Pancreas (tissue), 10 donors: ENCODE results near the gene NUP214. TPM values are rescaled to one million over a fixed set of nuclear protein-coding genes. Genes with fewer than 3 reads are reported as not detected.

Experiments used
- ATAC-seq, 4 donors: fragments of 200-7000 bp; cut with Tn5 transposase; one replicate each; pipeline versions ENCODE4 v1.8.0 to v1.9.1; 2020; ENCODE audit warnings: mild to moderate bottlenecking in 4 of 4, moderate library complexity in 4 of 4
- DNase-seq, 6 donors: peaks; one replicate each; pipeline ENCODE4 v3.0.0-alpha.2; 2020
- FAIRE-seq: peaks from 2 replicates; lab custom pipeline; 2012; peaks lifted over from hg19 to GRCh38; lab: Jason Lieb, UNC
- H3K27ac ChIP-seq, 4 donors: fragments of 200-600 bp; sonication (generic); 1 replicate in 3 of 4; 2 replicates in 1 of 4; pipeline versions ENCODE4 v1.5.0 to v1.8.0; 2020
- H3K27me3 ChIP-seq, 4 donors: fragments of 200-600 bp; one replicate each; pipeline ENCODE4 v1.8.0; 2021
- H3K36me3 ChIP-seq, 3 donors: fragments of 200-600 bp; sonication (generic) in 1 of 3; one replicate each; pipeline versions ENCODE4 v1.5.0 to v1.8.0; 2020 to 2021
- H3K4me1 ChIP-seq, 3 donors: fragments of 200-600 bp; one replicate each; pipeline ENCODE4 v1.8.0; 2021
- H3K4me3 ChIP-seq, 4 donors: fragments of 200-600 bp; sonication (generic) in 2 of 4; one replicate each; pipeline versions ENCODE4 v1.5.0 to v1.8.0; 2020 to 2021
- H3K9me3 ChIP-seq, 4 donors: fragments of 200-600 bp; one replicate each; pipeline ENCODE4 v1.8.0; 2021
- WGBS, 2 donors: extraction: QIAGEN DNeasy Blood & Tissue Kit; methylation state at CpG; one replicate each; pipeline ENCODE4 v1.1.7; 2013; 5-methylcytosine and 5-hydroxymethylcytosine counted together
- intact Hi-C, 3 donors: fragments of 100-400 bp; cut with DNase I; formaldehyde crosslinking; loops; one replicate each; pipeline versions ENCODE4 v1.11.1 to v1.14.2; 2022
- polyA plus RNA-seq, 2 donors: library from polyadenylated mRNA; stranded (reverse); fragments of 200-250 nt; gene quantifications; one replicate each; pipeline ENCODE4 v1.2.3, GENCODE V29; 2013
- total RNA-seq, 6 donors: library from RNA; stranded (reverse); fragmentation: NEBNext Ultra II Directional in 4 of 6; extraction: Animal tissue kit (Norgen Biotek cat#: 25700) in 4 of 6; gene quantifications; one replicate each; pipeline versions ENCODE4 v1.2.1 to v1.2.4, GENCODE V29; 2021 to 2023
- TF ChIP-seq, protein P1 (sequence below), 4 donors: fragments of 200-600 bp; sonication (generic) in 3 of 4; IDR thresholded peaks; one replicate each; pipeline versions ENCODE4 v1.5.0 to v1.8.0; 2021; ENCODE audit warnings: antibody characterized with exemption in 4 of 4
- donor health status: healthy with polysubstance abuse.
- donor health status: DM: no; HTN: no; CAD: no; lungs with moderate emphysema.
- donor health status: DM: no; HTN: no; CAD: no.
- donor health status: control.
- donor health status: control.
- donor health status: Bipolar disorder and iron deficiency.
- donor health status: DM: yes; HTN: yes; CAD: no.
- donor health status: DM: no; HTN: no; CAD: no.
- donor health status: DM: no; HTN: no; CAD: no.
- donor health status: DM: yes; HTN: yes; CAD: no.

The NUP214 gene
- total and polyA plus RNA-seq, 8 donors = 24.3 to 38.3 (median 27.8) TPM

DNA sequence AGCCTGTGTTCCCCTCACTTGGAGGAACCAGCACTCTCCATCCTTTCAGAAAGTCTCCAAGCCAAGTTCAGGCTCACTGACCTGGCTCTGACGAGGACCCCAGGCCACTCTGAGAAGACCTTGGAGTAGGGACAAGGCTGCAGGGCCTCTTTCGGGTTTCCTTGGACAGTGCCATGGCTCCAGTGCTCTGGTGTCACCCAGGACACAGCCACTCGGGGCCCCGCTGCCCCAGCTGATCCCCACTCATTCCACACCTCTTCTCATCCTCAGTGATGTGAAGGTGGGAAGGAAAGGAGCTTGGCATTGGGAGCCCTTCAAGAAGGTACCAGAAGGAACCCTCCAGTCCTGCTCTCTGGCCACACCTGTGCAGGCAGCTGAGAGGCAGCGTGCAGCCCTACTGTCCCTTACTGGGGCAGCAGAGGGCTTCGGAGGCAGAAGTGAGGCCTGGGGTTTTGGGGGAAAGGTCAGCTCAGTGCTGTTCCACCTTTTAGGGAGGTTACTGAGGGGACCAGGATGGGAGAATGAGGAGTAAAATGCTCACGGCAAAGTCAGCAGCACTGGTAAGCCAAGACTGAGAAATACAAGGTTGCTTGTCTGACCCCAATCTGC lies 4.7 kb upstream of the NUP214 start:
- Histone ChIP-seq H3K27me3 (no peaks in the 10 kb centered on the region), H3K36me3 (no peaks in the 10 kb centered on the region), H3K9me3 (no peaks in the 10 kb centered on the region), H3K4me3 (no peak overlapping the region), H3K27ac (no peak overlapping the region), H3K4me1 (no peaks in the 10 kb centered on the region)
- ATAC-seq (no peak), DNase-seq (no peak), FAIRE-seq (no peak)
- 89 to 91% methylated on average over 7 of the region's 7 CpGs for WGBS, 2 donors
- intact Hi-C loops = no loop called here
- TF ChIP-seq, protein P1, sequence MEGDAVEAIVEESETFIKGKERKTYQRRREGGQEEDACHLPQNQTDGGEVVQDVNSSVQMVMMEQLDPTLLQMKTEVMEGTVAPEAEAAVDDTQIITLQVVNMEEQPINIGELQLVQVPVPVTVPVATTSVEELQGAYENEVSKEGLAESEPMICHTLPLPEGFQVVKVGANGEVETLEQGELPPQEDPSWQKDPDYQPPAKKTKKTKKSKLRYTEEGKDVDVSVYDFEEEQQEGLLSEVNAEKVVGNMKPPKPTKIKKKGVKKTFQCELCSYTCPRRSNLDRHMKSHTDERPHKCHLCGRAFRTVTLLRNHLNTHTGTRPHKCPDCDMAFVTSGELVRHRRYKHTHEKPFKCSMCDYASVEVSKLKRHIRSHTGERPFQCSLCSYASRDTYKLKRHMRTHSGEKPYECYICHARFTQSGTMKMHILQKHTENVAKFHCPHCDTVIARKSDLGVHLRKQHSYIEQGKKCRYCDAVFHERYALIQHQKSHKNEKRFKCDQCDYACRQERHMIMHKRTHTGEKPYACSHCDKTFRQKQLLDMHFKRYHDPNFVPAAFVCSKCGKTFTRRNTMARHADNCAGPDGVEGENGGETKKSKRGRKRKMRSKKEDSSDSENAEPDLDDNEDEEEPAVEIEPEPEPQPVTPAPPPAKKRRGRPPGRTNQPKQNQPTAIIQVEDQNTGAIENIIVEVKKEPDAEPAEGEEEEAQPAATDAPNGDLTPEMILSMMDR (IDR thresholded peaks at IDR 0.05) = no peak

- Histone ChIP-seq H3K4me3 (no peak overlapping the region), H3K36me3 (no peaks in the 10 kb centered on the region), H3K4me1 (no peaks in the 10 kb centered on the region), H3K27ac (no peak overlapping the region), H3K27me3 (no peaks in the 10 kb centered on the region), H3K9me3 (no peaks in the 10 kb centered on the region)
- ATAC-seq = no peak
- WGBS, 2 donors = 55 to 70% methylated on average over 2 of the region's 2 CpGs
- DNase-seq = no peak
- FAIRE-seq = no peak
- TF ChIP-seq, protein P1 (IDR thresholded peaks at IDR 0.05) = no peak
- intact Hi-C loops = no loop called here
Observed at GRCh38 chr9:131121346-131121745, 4.0 kb upstream of the NUP214 start.

GRCh38 chr9:131122158-131122557 lies 3.2 kb upstream of the NUP214 start:
- H3K9me3 ChIP-seq = no peaks in the 10 kb centered on the region
- no peaks in the 10 kb centered on the region for H3K27me3 ChIP-seq
- TF ChIP-seq, protein P1 (IDR thresholded peaks at IDR 0.05) = no peak
- H3K27ac ChIP-seq = no peak overlapping the region
- no peak for DNase-seq
- ATAC-seq = no peak
- intact Hi-C loops = no loop called here
- 76 to 80% methylated on average over 2 of the region's 2 CpGs for WGBS, 2 donors
- no peaks in the 10 kb centered on the region for H3K36me3 ChIP-seq
- FAIRE-seq = no peak
- no peaks in the 10 kb centered on the region for H3K4me1 ChIP-seq
- no peak overlapping the region for H3K4me3 ChIP-seq

DNA sequence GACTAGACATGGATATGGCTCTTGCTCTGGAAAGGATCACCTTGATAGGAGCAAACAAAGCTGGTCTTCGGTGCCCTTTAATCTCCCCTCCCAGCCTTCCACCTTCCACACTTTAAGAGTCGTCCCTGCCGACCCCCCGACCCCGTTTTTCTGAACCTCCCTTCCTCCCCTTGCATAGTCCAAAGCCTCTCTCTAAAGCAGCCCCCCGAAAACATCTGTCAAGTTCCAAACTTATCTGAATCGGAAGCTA lies 423 bp upstream of the NUP214 start:
- TF ChIP-seq, protein P1 (IDR thresholded peaks at IDR 0.05) = no peak
- H3K4me1 ChIP-seq = no peaks in the 10 kb centered on the region
- FAIRE-seq (no peak), ATAC-seq (peak; percentile 8 to 16 (median 10)), DNase-seq (no peak)
- H3K27me3 ChIP-seq = no peaks in the 10 kb centered on the region
- peak overlapping the region; percentile 66 to 88 (median 80) for H3K4me3 ChIP-seq
- 1% methylated on average over 7 of the region's 7 CpGs for WGBS, 2 donors
- intact Hi-C loops = no loop called here
- H3K27ac ChIP-seq = peak overlapping the region; percentile 24 to 71 (median 56)
- no peaks in the 10 kb centered on the region for H3K9me3 ChIP-seq
- H3K36me3 ChIP-seq = peaks cover 0 to 23% (median 10%) of the 10 kb centered on the region in 3 donors

GRCh38 chr9:131126059-131126426 lies 657 bp downstream of the NUP214 start:
- ATAC-seq (peak in 1 of 4 donors; percentile 1), DNase-seq (no peak), FAIRE-seq (no peak)
- Histone ChIP-seq H3K4me3 (peak overlapping the region; percentile 66 to 88 (median 80)), H3K27ac (peak overlapping the region; percentile 49 to 71 (median 65)), H3K27me3 (no peaks in the 10 kb centered on the region), H3K9me3 (no peaks in the 10 kb centered on the region), H3K36me3 (peaks cover 0 to 29% (median 10%) of the 10 kb centered on the region in 3 donors), H3K4me1 (no peaks in the 10 kb centered on the region)
- intact Hi-C loops = no loop called here
- WGBS, 2 donors = 0 to 1% methylated on average over 11 of the region's 11 CpGs
- TF ChIP-seq, protein P1 (IDR thresholded peaks at IDR 0.05) = no peak
